PC-9 (cell line): ENCODE data around the gene ELF4.

ENCODE experiments used
- EZH2 ChIP-seq: fragments of 200-600 bp; sonication (generic); IDR thresholded peaks from 2 replicates; pipeline ENCODE4 v1.8.0; 2017; ENCODE audit warnings: antibody characterized with exemption, low read depth
- TF ChIP-seq, protein P1 (sequence below): fragments of 200-600 bp; sonication (generic); conservative IDR thresholded peaks from 2 replicates; pipeline ENCODE4 v1.6.1; 2017; ENCODE audit warnings: mixed run types, antibody characterized with exemption, mild to moderate bottlenecking, moderate library complexity

GRCh38 chrX:130081421-130082045 lies 28.8 kb downstream of the ELF4 start:
- TF ChIP-seq, protein P1, sequence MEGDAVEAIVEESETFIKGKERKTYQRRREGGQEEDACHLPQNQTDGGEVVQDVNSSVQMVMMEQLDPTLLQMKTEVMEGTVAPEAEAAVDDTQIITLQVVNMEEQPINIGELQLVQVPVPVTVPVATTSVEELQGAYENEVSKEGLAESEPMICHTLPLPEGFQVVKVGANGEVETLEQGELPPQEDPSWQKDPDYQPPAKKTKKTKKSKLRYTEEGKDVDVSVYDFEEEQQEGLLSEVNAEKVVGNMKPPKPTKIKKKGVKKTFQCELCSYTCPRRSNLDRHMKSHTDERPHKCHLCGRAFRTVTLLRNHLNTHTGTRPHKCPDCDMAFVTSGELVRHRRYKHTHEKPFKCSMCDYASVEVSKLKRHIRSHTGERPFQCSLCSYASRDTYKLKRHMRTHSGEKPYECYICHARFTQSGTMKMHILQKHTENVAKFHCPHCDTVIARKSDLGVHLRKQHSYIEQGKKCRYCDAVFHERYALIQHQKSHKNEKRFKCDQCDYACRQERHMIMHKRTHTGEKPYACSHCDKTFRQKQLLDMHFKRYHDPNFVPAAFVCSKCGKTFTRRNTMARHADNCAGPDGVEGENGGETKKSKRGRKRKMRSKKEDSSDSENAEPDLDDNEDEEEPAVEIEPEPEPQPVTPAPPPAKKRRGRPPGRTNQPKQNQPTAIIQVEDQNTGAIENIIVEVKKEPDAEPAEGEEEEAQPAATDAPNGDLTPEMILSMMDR = no peak
- no peak for TF ChIP-seq EZH2
